ENCODE data around the gene CCDC34. TPM values are rescaled to one million over a fixed set of nuclear protein-coding genes. Genes with fewer than 3 reads are reported as not detected.

Gene CCDC34
- total and polyA plus RNA-seq, 4 donors, result 1.1 to 10.5 (median 1.5) TPM

- Histone ChIP-seq H3K4me1 (ENCODE audit: control insufficient read depth in 4 of 4, insufficient read depth in 4 of 4, low read length in 3 of 4) (peaks cover 0 to 24% (median 4%) of the 10 kb centered on the region in 4 donors), H3K36me3 (ENCODE audit: control insufficient read depth in 4 of 4, insufficient read depth in 3 of 4, low read depth in 1 of 4, low read length in 3 of 4) (peaks cover 0 to 6% (median 1%) of the 10 kb centered on the region in 4 donors), H3K9me3 (ENCODE audit: control insufficient read depth in 4 of 4, low read length in 3 of 4) (no peaks in the 10 kb centered on the region), H3K4me3 (ENCODE audit: low read depth in 1 of 3, low read length in 3 of 3) (no peak overlapping the region), H3K27me3 (ENCODE audit: control insufficient read depth in 4 of 4, insufficient read depth in 4 of 4, low read length in 3 of 4) (no peaks in the 10 kb centered on the region), H3K27ac (ENCODE audit: low read depth in 1 of 2, low read length in 2 of 2) (no peak overlapping the region), H3K9ac (ENCODE audit: low read depth in 1 of 2, low read length in 2 of 2) (no peak overlapping the region)
- no peak for DNase-seq (ENCODE audit: low spot score)
- TF ChIP-seq JUND (IDR thresholded peaks at IDR 0.05) (no peak), EGR1 (IDR thresholded peaks at IDR 0.05; ENCODE audit: low read depth in 2 of 2) (no peak), MAX (IDR thresholded peaks at IDR 0.05) (no peak)
These were observed 48.3 kb upstream of the CCDC34 start for GRCh38 chr11:27411328-27411727.

- Histone ChIP-seq H3K36me3 (ENCODE audit: control insufficient read depth in 4 of 4, insufficient read depth in 3 of 4, low read depth in 1 of 4, low read length in 3 of 4) (peaks cover 0 to 6% (median 1%) of the 10 kb centered on the region in 4 donors), H3K9me3 (ENCODE audit: control insufficient read depth in 4 of 4, low read length in 3 of 4) (no peaks in the 10 kb centered on the region), H3K27me3 (ENCODE audit: control insufficient read depth in 4 of 4, insufficient read depth in 4 of 4, low read length in 3 of 4) (no peaks in the 10 kb centered on the region), H3K4me3 (ENCODE audit: low read depth in 1 of 3, low read length in 3 of 3) (no peak overlapping the region), H3K27ac (ENCODE audit: low read depth in 1 of 2, low read length in 2 of 2) (no peak overlapping the region), H3K4me1 (ENCODE audit: control insufficient read depth in 4 of 4, insufficient read depth in 4 of 4, low read length in 3 of 4) (peaks cover 0 to 26% (median 4%) of the 10 kb centered on the region in 4 donors), H3K9ac (ENCODE audit: low read depth in 1 of 2, low read length in 2 of 2) (no peak overlapping the region)
- DNase-seq (ENCODE audit: low spot score), result no peak
- WGBS, result 95% methylated on average over 1 of the region's 1 CpG
- TF ChIP-seq YY1 (IDR thresholded peaks at IDR 0.05) (no peak), REST (IDR thresholded peaks at IDR 0.05) (peak; percentile 2)
These were observed 47.3 kb upstream of the CCDC34 start for GRCh38 chr11:27410272-27410671.

GRCh38 chr11:27409742-27410141 is 46.7 kb upstream of the CCDC34 start:
- DNase-seq (ENCODE audit: low spot score), result no peak
- TF ChIP-seq EGR1 (IDR thresholded peaks at IDR 0.05; ENCODE audit: low read depth in 2 of 2) (no peak), ATF3 (IDR thresholded peaks at IDR 0.05) (peak; percentile 34), NR2F2 (IDR thresholded peaks at IDR 0.05) (no peak), REST (IDR thresholded peaks at IDR 0.05) (peak; percentile 78)
- WGBS, result 52% methylated on average over 2 of the region's 2 CpGs
- H3K27me3 ChIP-seq (ENCODE audit: control insufficient read depth in 4 of 4, insufficient read depth in 4 of 4, low read length in 3 of 4), result no peaks in the 10 kb centered on the region
- H3K4me3 ChIP-seq (ENCODE audit: low read depth in 1 of 3, low read length in 3 of 3), result no peak overlapping the region
- no peaks in the 10 kb centered on the region for H3K9me3 ChIP-seq (ENCODE audit: control insufficient read depth in 4 of 4, low read length in 3 of 4)
- H3K36me3 ChIP-seq (ENCODE audit: control insufficient read depth in 4 of 4, insufficient read depth in 3 of 4, low read depth in 1 of 4, low read length in 3 of 4), result peaks cover 0 to 6% (median 1%) of the 10 kb centered on the region in 4 donors
- peak overlapping the region in 1 of 2 donors; percentile 6 for H3K27ac ChIP-seq (ENCODE audit: low read depth in 1 of 2, low read length in 2 of 2)
- H3K9ac ChIP-seq (ENCODE audit: low read depth in 1 of 2, low read length in 2 of 2), result no peak overlapping the region
- H3K4me1 ChIP-seq (ENCODE audit: control insufficient read depth in 4 of 4, insufficient read depth in 4 of 4, low read length in 3 of 4), result peaks cover 4 to 31% (median 8%) of the 10 kb centered on the region in 4 donors

Data from liver (tissue), 9 donors.